AG10803 (cell line): ENCODE data around the gene MARCHF5.

Experiments used
- DNase-seq: peaks from one replicate; pipeline ENCODE4 v3.0.0; 2010; ENCODE audit warnings: low read depth
- H3K4me3 ChIP-seq: 2 replicates; pipeline ENCODE4 v1.5.1; 2011; ENCODE audit warnings: mild to moderate bottlenecking, low read length, control low read depth
- TF ChIP-seq, protein P1 (sequence below): conservative IDR thresholded peaks from 2 replicates; pipeline ENCODE4 v1.5.1; 2011; ENCODE audit warnings: mild to moderate bottlenecking, low read length, control low read depth, inconsistent platforms

MARCHF5 gene

DNA sequence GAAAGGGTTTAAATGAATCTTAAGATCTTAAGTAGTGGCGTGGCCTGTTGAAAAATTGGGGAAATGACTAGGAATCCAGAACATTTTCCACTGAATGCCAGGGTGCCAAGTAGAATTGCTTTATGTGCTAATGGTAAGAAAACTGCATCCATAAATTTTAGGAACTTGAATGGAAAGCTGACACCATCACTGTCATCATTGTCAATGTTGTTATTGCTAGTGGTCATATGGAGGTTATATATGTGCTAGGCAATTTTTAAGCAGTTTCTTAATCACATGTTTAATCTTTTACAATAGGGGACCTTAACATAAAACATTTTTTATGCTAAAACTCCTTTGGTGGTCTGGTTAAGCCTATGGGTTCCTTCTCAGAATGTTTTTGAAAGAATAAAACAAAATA lies 13.1 kb downstream of the MARCHF5 start:
- TF ChIP-seq, protein P1, sequence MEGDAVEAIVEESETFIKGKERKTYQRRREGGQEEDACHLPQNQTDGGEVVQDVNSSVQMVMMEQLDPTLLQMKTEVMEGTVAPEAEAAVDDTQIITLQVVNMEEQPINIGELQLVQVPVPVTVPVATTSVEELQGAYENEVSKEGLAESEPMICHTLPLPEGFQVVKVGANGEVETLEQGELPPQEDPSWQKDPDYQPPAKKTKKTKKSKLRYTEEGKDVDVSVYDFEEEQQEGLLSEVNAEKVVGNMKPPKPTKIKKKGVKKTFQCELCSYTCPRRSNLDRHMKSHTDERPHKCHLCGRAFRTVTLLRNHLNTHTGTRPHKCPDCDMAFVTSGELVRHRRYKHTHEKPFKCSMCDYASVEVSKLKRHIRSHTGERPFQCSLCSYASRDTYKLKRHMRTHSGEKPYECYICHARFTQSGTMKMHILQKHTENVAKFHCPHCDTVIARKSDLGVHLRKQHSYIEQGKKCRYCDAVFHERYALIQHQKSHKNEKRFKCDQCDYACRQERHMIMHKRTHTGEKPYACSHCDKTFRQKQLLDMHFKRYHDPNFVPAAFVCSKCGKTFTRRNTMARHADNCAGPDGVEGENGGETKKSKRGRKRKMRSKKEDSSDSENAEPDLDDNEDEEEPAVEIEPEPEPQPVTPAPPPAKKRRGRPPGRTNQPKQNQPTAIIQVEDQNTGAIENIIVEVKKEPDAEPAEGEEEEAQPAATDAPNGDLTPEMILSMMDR, result no peak
- no peak overlapping the region for H3K4me3 ChIP-seq
- no peak for DNase-seq

DNA sequence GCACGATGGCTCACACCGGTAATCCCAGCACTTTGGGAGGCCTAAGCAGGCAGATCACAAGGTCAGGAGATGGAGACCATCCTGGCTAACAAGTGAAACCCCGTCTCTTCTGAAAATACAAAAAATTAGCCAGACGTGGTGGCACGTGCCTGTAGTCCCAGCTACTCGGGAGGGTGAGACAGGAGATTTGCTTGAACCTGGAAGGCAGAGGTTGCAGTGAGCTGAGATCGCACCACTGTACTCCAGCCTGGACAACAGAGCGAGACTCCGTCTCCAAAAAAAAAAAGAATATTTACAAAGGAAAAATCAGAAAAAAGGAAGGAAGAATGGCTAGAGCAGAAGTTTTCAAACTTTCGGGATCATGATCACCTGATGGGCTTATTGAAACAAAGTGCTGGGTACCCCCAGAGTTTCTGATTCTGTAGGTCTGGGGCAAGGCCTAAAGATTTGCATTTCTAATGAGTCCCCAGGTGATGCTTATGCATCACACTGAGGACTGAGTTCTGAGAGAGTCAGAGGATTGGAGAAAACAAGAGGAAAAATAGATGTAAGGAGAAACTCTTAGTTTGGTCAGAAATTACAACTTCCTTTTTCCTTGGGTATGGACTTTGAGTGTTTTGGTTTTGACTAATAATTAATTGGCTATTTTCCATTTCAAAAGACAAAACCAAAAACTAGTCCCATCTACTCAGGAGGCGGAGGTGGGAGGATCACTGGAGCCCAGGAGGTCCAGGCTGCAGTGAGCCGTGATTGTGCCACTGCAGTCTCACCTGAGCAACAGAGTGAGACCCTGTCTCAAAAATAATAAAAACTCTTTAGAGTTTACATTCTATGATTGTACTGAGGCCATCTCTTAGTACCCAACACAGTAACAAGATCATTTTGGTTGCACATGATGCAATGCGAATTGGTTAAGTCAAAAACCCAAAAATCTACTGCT lies 14.4 kb downstream of the MARCHF5 start:
- H3K4me3 ChIP-seq, result no peak overlapping the region
- no peak for DNase-seq
- TF ChIP-seq, protein P1, result no peak

DNA sequence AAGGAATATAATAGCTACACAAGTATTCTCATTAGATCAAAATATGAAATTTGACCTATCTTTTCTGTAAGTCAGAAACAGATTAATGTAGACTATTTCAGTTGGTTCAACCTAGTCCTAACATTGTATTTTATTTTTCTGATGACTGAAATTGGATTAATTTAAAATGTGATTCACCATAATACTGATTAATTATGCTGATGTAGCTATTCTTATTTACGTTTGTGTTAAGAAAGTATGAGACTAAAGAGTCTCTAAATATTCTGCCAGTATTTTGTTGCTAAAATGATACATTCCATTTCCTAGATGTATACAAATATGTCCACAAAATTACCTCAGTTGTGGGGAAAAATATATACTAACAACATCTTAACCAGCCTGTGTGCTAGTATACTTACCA lies 18.3 kb downstream of the MARCHF5 start:
- TF ChIP-seq, protein P1, result no peak
- no peak for DNase-seq
- no peak overlapping the region for H3K4me3 ChIP-seq

DNA sequence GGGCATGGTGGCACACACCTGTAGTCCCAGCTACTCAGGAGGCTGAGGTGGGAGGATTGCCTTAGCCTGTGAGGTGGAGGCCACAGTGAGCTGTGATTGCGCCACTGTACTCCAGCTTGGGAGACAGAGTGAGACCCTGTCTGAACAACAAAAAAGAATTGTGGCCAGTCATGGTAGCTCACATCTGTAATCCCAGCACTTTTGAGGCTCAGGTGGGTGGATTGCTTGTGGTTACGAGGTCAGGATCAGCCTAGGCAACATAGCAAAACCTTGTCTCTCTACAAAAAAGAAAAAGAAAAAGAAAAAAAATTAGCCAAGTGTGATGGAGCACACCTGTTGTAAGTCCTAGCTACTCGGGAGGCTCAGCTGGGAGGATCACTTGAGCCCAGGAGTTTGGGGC lies 22.8 kb downstream of the MARCHF5 start:
- TF ChIP-seq, protein P1, result no peak
- no peak for DNase-seq
- H3K4me3 ChIP-seq, result no peak overlapping the region

DNA sequence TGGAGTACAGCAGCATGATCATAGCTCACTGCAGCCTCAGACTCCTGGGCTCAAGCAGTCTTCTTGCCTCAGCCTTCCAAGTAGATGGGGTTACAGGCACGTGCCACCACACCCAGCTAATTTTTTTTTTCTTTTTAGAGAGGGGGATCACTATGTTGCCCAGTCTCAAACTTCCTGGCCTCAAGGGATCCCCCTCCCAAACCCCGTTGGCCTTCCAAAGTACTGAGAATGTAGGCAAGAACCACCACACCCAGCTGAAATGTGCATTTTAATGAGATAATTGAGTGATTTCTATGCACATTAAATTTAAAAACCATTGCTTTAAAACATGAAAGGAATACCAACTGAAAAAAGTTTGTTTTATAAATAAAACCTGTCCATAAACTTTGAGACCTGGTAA lies 25.6 kb downstream of the MARCHF5 start:
- TF ChIP-seq, protein P1, result no peak

DNA sequence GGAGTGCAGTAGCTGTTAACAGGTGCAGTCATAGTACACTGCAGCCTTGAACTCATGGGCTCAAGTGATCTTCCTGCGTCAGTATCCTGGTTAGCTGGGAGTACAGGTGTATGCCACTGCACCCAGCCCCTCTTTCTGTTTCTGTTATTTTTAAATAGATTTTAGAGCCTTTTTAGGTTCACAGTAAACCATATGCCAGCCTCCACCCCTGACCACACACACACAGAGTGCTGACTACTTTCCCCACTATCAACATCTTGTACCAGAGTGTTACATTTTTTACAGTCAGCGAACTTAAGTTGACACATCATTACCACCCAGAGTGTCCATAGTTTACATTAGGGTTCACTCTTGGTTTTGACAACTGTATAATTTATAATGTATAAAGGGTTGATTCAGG lies 32.1 kb downstream of the MARCHF5 start:
- H3K4me3 ChIP-seq, result no peak overlapping the region
- DNase-seq, result no peak
- TF ChIP-seq, protein P1, result no peak

More for the DNA sequence above, 25.6 kb downstream of the MARCHF5 start:
- DNase-seq, result no peak
- H3K4me3 ChIP-seq, result no peak overlapping the region
